IMR-90 (cell line): ENCODE data around the gene SLC4A2.

Source experiments
- BHLHE40 ChIP-seq: fragments of 150-350 bp; IDR thresholded peaks from 2 replicates; pipeline ENCODE4 v1.6.1; 2016; ENCODE audit warnings: mild to moderate bottlenecking, low read depth, low read length
- CHD1 ChIP-seq: IDR thresholded peaks from 2 replicates; pipeline ENCODE4 v1.6.1; 2012; ENCODE audit warnings: low read depth, low read length, improper control_type of control experiment
- POLR2A ChIP-seq: IDR thresholded peaks from 2 replicates; pipeline ENCODE4 v1.6.1; 2012; ENCODE audit warnings: mild to moderate bottlenecking, low read depth, low read length
- RAD21 ChIP-seq: IDR thresholded peaks from 2 replicates; pipeline ENCODE4 v1.6.1; 2012; ENCODE audit warnings: low read length, improper control_type of control experiment
- SMC3 ChIP-seq: fragments of 150-350 bp; IDR thresholded peaks from 2 replicates; pipeline ENCODE4 v1.6.1; 2016; ENCODE audit warnings: low read depth, mild to moderate bottlenecking, antibody characterized with exemption, low read length, moderate library complexity
- TF ChIP-seq, protein P1 (sequence below): conservative IDR thresholded peaks from 2 replicates; pipeline ENCODE4 v1.5.1; 2012; ENCODE audit warnings: mild to moderate bottlenecking, low read depth, low read length, improper control_type of control experiment
- TF ChIP-seq, protein P2 (sequence below): fragments of 150-350 bp; IDR thresholded peaks from 2 replicates; pipeline ENCODE4 v1.6.1; 2016; ENCODE audit warnings: low read depth, mild to moderate bottlenecking, low read length, moderate library complexity, borderline replicate concordance

DNA sequence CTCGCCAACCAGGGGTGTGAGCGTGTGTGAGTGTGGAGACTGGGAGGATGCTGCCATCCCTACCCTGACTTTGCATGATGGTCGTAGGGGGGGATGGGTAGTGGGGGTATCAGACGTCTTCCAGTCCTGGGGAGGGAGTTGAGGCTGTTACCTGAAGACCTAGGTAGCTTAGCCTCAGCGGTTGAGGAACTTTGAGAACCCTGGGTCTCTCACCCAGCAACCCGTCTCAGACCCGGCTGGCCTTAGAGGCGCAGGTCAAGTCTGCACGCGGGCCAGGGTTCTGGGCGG lies 2.7 kb downstream of the SLC4A2 start:
- TF ChIP-seq, protein P1, sequence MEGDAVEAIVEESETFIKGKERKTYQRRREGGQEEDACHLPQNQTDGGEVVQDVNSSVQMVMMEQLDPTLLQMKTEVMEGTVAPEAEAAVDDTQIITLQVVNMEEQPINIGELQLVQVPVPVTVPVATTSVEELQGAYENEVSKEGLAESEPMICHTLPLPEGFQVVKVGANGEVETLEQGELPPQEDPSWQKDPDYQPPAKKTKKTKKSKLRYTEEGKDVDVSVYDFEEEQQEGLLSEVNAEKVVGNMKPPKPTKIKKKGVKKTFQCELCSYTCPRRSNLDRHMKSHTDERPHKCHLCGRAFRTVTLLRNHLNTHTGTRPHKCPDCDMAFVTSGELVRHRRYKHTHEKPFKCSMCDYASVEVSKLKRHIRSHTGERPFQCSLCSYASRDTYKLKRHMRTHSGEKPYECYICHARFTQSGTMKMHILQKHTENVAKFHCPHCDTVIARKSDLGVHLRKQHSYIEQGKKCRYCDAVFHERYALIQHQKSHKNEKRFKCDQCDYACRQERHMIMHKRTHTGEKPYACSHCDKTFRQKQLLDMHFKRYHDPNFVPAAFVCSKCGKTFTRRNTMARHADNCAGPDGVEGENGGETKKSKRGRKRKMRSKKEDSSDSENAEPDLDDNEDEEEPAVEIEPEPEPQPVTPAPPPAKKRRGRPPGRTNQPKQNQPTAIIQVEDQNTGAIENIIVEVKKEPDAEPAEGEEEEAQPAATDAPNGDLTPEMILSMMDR: no peak
- TF ChIP-seq POLR2A (no peak), CHD1 (no peak), RAD21 (no peak), BHLHE40 (no peak), SMC3 (no peak)
- TF ChIP-seq, protein P2, sequence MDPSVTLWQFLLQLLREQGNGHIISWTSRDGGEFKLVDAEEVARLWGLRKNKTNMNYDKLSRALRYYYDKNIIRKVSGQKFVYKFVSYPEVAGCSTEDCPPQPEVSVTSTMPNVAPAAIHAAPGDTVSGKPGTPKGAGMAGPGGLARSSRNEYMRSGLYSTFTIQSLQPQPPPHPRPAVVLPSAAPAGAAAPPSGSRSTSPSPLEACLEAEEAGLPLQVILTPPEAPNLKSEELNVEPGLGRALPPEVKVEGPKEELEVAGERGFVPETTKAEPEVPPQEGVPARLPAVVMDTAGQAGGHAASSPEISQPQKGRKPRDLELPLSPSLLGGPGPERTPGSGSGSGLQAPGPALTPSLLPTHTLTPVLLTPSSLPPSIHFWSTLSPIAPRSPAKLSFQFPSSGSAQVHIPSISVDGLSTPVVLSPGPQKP: no peak
